GM21360 (cell line): ENCODE data around the gene SBNO2.

ENCODE experiments used
- ATAC-seq: cut with Tn5 transposase; IDR thresholded peaks from one replicate; pipeline ENCODE4 v1.9.1; 2021; ENCODE audit warnings: mild to moderate bottlenecking, moderate library complexity; ENCODE audit not compliant: unreplicated experiment

SBNO2 gene

DNA sequence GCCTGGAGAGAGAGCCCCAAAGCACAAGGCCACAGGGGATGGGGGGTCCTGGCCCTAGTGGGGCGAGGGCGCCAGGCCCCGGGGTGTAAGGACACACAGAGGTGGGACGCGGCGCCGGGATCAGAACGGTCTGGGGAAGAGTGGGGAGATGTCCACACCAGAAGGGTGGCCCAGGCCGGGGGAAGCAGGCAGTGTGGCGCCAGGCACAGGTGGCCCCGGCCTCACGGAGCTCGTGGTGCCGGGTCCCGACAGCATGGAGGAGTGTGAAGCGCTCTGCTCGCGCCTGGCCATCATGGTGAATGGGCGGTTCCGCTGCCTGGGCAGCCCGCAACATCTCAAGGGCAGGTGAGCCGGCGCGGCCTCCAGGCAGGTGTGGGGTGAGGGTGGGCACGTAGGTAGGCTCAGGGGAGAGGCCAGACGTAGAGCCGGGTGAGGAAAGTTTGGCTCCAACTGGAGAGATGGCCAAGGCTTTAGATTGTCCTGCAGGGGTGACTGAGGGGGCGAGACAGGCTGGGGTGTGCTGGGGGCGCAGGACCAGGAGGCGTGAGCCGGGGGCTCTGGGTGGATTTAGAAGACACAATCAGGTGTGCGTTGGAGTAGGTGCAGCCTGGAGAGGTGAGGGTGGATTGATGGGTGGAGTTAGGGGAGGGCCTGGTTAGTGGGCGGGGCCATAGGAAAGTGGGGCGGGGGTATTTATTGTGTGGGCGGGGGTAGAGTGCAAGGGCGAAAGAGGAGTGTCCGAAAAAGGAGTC is 110.0 kb downstream of the SBNO2 start:
- ATAC-seq: no peak

DNA sequence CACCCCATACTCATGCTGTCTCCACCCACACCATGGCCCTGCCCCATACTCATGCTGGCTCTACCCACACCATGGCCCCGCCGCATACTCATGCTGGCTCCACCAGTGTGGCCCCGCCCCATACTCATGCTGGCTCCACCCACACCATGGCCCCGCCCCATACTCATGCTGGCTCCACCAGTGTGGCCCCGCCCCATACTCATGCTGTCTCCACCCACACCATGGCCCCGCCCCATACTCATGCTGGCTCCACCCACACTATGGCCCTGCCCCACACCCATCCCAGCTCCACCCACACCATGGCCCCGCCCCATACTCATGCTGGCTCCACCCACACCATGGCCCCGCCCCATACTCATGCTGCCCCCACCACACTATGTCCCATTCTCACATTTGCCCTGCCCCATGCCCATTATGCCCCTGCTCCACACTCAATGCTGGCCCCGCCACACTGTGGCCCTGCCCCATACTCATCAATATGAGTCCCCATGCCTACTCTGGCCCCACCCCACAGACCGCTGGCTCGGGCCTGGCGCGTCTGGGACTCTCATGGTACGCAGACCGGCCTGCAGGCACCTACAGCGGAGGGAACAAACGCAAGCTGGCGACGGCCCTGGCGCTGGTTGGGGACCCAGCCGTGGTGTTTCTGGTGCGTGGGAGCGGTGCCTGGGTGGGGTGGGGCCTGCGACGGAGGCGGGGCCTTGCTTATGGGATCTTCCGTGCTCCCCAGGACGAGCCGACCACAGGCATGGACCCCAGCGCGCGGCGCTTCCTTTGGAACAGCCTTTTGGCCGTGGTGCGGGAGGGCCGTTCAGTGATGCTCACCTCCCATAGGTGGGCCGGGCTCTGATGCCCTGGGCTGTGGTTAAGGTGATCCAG is 110.8 kb downstream of the SBNO2 start:
- no peak for ATAC-seq

DNA sequence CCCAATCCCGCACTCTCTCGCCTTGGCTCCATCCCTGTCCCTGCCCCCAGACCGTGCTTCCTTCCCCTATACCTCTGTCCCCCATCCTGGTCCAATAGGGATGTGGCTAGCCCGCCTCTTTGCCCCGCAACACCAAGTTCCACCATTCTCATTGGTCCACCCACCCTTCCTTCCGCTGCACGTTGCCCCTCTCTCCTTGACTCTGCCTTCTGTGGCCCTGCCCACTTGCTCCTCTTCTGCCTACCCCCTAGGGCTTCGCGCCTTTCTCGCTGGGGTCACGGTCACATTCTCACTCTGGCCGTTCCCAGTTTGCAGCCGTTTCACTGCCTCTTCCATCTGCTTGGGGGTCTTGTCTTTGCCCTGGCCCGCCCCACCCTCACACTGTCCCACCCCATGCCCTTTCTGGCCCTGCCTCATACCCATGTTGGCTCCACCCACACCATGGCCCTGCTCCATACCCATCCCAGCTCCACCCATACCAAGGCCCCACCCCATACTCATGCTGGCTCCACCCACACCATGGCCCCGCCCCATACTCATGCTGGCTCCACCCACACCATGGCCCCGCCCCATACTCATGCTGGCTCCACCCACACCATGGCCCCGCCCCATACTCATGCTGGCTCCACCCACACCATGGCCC is 111.6 kb downstream of the SBNO2 start:
- ATAC-seq: no peak

DNA sequence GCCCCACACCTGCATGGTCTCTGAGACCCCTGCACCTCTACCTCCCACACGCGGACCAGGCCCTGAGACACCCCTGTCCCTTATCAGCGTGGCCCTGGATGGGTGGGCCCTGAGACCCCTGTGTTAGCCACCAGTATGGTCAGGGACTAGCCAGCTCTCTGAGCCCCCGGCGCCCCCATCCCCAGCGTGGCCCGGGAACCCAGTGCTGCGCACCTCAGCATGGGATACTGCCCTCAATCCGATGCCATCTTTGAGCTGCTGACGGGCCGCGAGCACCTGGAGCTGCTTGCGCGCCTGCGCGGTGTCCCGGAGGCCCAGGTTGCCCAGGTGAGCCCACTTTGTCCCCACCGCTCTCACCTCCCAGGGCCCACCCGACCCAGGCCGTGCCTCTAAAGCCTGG is 112.1 kb downstream of the SBNO2 start:
- no peak for ATAC-seq

DNA sequence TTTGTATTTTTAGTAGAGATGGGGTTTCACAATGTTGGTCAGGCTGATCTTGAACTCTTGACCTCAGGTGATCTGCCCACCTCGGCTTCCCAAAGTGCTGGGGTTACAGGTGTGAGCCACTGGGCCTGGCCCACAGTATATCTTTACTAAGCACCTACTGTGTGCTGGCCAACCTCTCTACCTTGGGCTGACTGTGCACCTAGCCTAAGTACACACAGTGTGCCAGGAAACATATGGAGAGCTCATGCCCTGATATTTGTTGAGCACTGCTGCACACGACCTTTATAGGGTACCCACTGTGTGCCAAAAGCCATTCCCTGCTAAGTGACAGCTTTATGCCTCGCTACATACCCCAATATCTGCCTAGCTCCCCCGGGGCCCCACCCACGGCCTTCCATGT is 113.4 kb downstream of the SBNO2 start:
- no peak for ATAC-seq

DNA sequence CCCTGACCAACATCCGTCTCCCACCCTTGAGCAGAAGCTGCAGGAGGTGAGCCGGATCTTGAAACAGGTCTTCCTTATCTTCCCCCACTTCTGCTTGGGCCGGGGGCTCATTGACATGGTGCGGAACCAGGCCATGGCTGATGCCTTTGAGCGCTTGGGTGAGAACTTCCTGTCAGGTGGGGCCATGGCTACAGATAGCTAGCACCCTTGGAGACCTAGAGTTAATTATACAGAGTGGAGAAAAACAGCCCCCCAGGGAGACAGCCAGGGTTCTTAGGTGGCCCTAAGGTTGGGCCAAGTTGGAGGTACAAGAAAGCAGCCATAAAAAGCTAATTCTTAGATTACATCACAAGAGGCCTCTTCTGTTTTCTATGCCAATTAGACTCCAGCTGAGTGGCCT is 116.0 kb downstream of the SBNO2 start:
- no peak for ATAC-seq
